WTC11 (cell line): ENCODE data around the gene HNRNPL. TPM values are rescaled to one million over a fixed set of nuclear protein-coding genes. Genes with fewer than 3 reads are reported as not detected.
A peak's percentile ranks its signal among the peaks of the same experiment; 100 is the strongest.

ENCODE experiments used
- FOXP1 ChIP-seq: sonication (generic); formaldehyde crosslinking; IDR thresholded peaks from 2 replicates; pipeline ENCODE4 v1.8.0; 2022; ENCODE audit warnings: missing genetic modification reagents, mild to moderate bottlenecking, moderate library complexity, borderline replicate concordance
- HMGA2 ChIP-seq: fragments of 250-450 bp; sonication (Bioruptor Pico); IDR thresholded peaks from 2 replicates; pipeline ENCODE4 v1.4.0; 2021; ENCODE audit warnings: mild to moderate bottlenecking, moderate library complexity
- MYBL2 ChIP-seq: sonication (generic); formaldehyde crosslinking; IDR thresholded peaks from 2 replicates; pipeline ENCODE4 v1.8.1; 2023; ENCODE audit warnings: mild to moderate bottlenecking, moderate library complexity, missing genetic modification reagents
- NFYB ChIP-seq: sonication (generic); formaldehyde crosslinking; conservative IDR thresholded peaks from 2 replicates; pipeline ENCODE4 v1.8.0; 2022; ENCODE audit warnings: low read depth, missing genetic modification reagents
- NR1H2 ChIP-seq: sonication (generic); formaldehyde crosslinking; IDR thresholded peaks from 2 replicates; pipeline ENCODE4 v1.9.0; 2021; ENCODE audit warnings: mild to moderate bottlenecking, moderate library complexity, missing genetic modification reagents
- SP1 ChIP-seq: sonication (generic); formaldehyde crosslinking; conservative IDR thresholded peaks from 2 replicates; pipeline ENCODE4 v1.8.1; 2022; ENCODE audit warnings: missing genetic modification reagents
- ZNF317 ChIP-seq: sonication (generic); formaldehyde crosslinking; IDR thresholded peaks from 2 replicates; pipeline ENCODE4 v1.8.1; 2023; ENCODE audit warnings: low read depth, mild to moderate bottlenecking, moderate library complexity, missing genetic modification reagents, borderline replicate concordance
- ZNF416 ChIP-seq: fragments of 250-450 bp; sonication (Bioruptor Pico); IDR thresholded peaks from 2 replicates; pipeline ENCODE4 v1.9.0; 2021; ENCODE audit warnings: mild to moderate bottlenecking, inconsistent platforms
- ZNF423 ChIP-seq: fragments of 250-450 bp; sonication (Bioruptor Pico); IDR thresholded peaks from 2 replicates; pipeline ENCODE4 v2.1.2; 2022; ENCODE audit warnings: mild to moderate bottlenecking, moderate library complexity
- total RNA-seq: library from RNA; stranded (reverse); gene quantifications from 3 replicates; pipeline ENCODE4 v1.2.3, GENCODE V29; 2021
- TF ChIP-seq, protein P1 (sequence below): sonication (generic); formaldehyde crosslinking; IDR thresholded peaks from 2 replicates; pipeline ENCODE4 v1.8.0; 2023; ENCODE audit warnings: missing genetic modification reagents, mild to moderate bottlenecking, borderline replicate concordance
- TF ChIP-seq, protein P2 (sequence below): fragments of 250-450 bp; sonication (Bioruptor Pico); IDR thresholded peaks from 2 replicates; pipeline ENCODE4 v1.9.0; 2021; ENCODE audit warnings: moderate library complexity, mild to moderate bottlenecking, inconsistent platforms, borderline replicate concordance
- TF ChIP-seq, protein P3 (sequence below): sonication (generic); formaldehyde crosslinking; IDR thresholded peaks from 2 replicates; pipeline ENCODE4 v1.8.1; 2022; ENCODE audit warnings: mild to moderate bottlenecking, missing genetic modification reagents, moderate library complexity, borderline replicate concordance
- TF ChIP-seq, protein P4 (sequence below): sonication (generic); formaldehyde crosslinking; IDR thresholded peaks from 2 replicates; pipeline ENCODE4 v1.8.0; 2022; ENCODE audit warnings: mild to moderate bottlenecking, missing genetic modification reagents
- TF ChIP-seq, protein P5 (sequence below): fragments of 250-450 bp; sonication (Bioruptor Pico); IDR thresholded peaks from 2 replicates; pipeline ENCODE4 v1.9.0; 2021; ENCODE audit warnings: mild to moderate bottlenecking, borderline replicate concordance
- TF ChIP-seq, protein P6 (sequence below): sonication (generic); formaldehyde crosslinking; IDR thresholded peaks from 2 replicates; pipeline ENCODE4 v1.8.1; 2023; ENCODE audit warnings: mild to moderate bottlenecking, moderate library complexity, missing genetic modification reagents
- TF ChIP-seq, protein P7 (sequence below): sonication (generic); formaldehyde crosslinking; IDR thresholded peaks from 2 replicates; pipeline ENCODE4 v1.8.0; 2022; ENCODE audit warnings: mild to moderate bottlenecking, missing genetic modification reagents
- TF ChIP-seq, protein P8 (sequence below): sonication (generic); formaldehyde crosslinking; IDR thresholded peaks from 2 replicates; pipeline ENCODE4 v1.8.0; 2022; ENCODE audit warnings: missing genetic modification reagents

Gene HNRNPL
- total RNA-seq, 1 experiment from 2014 or later, result 779 TPM

DNA sequence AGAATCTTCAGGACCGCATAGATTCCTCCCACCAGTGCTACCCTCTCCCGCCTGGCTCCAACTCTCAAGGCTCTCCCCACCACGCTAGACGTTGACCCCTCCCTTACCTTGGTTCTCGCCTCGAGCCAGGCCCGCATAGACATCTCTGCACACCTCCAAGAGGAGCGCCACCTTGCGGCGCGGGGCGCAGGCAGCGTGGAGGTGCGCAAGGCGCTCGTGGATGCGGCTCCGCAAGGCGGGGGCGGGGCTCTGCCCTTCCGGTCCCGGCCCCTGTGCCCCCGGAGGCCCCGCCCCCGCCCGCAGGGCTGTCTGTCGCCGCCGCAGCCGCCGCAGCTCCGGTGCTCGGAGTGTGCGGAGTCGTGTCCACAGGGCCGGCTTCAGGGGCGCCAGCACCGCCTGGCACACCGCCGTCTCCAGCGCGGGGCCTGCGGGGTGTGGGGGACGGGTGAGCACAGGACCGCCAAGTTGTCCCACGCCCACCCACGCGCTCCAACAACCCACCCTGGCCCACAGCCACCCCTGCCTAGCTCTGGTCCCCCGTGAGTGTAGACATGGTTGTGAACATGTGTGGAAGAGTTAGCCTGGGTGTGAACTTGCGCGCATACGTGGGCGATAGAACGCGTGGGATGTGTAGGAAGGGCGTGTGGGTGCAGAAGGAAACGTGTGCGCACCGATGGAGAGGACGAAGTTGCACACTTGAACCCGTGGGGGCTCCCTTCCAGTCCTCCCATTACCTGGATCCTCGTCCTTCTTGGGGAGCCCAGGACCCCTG lies 20.2 kb upstream of the HNRNPL start (continued):
- TF ChIP-seq, protein P1, sequence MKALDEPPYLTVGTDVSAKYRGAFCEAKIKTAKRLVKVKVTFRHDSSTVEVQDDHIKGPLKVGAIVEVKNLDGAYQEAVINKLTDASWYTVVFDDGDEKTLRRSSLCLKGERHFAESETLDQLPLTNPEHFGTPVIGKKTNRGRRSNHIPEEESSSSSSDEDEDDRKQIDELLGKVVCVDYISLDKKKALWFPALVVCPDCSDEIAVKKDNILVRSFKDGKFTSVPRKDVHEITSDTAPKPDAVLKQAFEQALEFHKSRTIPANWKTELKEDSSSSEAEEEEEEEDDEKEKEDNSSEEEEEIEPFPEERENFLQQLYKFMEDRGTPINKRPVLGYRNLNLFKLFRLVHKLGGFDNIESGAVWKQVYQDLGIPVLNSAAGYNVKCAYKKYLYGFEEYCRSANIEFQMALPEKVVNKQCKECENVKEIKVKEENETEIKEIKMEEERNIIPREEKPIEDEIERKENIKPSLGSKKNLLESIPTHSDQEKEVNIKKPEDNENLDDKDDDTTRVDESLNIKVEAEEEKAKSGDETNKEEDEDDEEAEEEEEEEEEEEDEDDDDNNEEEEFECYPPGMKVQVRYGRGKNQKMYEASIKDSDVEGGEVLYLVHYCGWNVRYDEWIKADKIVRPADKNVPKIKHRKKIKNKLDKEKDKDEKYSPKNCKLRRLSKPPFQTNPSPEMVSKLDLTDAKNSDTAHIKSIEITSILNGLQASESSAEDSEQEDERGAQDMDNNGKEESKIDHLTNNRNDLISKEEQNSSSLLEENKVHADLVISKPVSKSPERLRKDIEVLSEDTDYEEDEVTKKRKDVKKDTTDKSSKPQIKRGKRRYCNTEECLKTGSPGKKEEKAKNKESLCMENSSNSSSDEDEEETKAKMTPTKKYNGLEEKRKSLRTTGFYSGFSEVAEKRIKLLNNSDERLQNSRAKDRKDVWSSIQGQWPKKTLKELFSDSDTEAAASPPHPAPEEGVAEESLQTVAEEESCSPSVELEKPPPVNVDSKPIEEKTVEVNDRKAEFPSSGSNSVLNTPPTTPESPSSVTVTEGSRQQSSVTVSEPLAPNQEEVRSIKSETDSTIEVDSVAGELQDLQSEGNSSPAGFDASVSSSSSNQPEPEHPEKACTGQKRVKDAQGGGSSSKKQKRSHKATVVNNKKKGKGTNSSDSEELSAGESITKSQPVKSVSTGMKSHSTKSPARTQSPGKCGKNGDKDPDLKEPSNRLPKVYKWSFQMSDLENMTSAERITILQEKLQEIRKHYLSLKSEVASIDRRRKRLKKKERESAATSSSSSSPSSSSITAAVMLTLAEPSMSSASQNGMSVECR, result no peak
- TF ChIP-seq NFYB (CRISPR knock-in tag) (no peak), ZNF416 (CRISPR knock-in tag) (no peak), MYBL2 (CRISPR knock-in tag) (no peak), ZNF423 (CRISPR knock-in tag) (no peak), FOXP1 (CRISPR knock-in tag) (peak; percentile 73; the same call in 1 of the 2 replicates), SP1 (CRISPR knock-in tag) (peak; percentile 78; the same call in 1 of the 2 replicates), NR1H2 (no peak), ZNF317 (CRISPR knock-in tag) (no peak), HMGA2 (no peak)
- TF ChIP-seq, protein P2, sequence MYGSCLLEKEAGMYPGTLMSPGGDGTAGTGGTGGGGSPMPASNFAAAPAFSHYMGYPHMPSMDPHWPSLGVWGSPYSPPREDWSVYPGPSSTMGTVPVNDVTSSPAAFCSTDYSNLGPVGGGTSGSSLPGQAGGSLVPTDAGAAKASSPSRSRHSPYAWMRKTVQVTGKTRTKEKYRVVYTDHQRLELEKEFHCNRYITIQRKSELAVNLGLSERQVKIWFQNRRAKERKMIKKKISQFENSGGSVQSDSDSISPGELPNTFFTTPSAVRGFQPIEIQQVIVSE (CRISPR knock-in tag), result no peak
- TF ChIP-seq, protein P3, sequence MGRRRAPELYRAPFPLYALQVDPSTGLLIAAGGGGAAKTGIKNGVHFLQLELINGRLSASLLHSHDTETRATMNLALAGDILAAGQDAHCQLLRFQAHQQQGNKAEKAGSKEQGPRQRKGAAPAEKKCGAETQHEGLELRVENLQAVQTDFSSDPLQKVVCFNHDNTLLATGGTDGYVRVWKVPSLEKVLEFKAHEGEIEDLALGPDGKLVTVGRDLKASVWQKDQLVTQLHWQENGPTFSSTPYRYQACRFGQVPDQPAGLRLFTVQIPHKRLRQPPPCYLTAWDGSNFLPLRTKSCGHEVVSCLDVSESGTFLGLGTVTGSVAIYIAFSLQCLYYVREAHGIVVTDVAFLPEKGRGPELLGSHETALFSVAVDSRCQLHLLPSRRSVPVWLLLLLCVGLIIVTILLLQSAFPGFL (CRISPR knock-in tag), result no peak
- TF ChIP-seq, protein P4, sequence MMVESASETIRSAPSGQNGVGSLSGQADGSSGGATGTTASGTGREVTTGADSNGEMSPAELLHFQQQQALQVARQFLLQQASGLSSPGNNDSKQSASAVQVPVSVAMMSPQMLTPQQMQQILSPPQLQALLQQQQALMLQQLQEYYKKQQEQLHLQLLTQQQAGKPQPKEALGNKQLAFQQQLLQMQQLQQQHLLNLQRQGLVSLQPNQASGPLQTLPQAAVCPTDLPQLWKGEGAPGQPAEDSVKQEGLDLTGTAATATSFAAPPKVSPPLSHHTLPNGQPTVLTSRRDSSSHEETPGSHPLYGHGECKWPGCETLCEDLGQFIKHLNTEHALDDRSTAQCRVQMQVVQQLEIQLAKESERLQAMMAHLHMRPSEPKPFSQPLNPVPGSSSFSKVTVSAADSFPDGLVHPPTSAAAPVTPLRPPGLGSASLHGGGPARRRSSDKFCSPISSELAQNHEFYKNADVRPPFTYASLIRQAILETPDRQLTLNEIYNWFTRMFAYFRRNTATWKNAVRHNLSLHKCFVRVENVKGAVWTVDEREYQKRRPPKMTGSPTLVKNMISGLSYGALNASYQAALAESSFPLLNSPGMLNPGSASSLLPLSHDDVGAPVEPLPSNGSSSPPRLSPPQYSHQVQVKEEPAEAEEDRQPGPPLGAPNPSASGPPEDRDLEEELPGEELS, result peak; percentile 79; the same call in 1 of the 2 replicates
- TF ChIP-seq, protein P5, sequence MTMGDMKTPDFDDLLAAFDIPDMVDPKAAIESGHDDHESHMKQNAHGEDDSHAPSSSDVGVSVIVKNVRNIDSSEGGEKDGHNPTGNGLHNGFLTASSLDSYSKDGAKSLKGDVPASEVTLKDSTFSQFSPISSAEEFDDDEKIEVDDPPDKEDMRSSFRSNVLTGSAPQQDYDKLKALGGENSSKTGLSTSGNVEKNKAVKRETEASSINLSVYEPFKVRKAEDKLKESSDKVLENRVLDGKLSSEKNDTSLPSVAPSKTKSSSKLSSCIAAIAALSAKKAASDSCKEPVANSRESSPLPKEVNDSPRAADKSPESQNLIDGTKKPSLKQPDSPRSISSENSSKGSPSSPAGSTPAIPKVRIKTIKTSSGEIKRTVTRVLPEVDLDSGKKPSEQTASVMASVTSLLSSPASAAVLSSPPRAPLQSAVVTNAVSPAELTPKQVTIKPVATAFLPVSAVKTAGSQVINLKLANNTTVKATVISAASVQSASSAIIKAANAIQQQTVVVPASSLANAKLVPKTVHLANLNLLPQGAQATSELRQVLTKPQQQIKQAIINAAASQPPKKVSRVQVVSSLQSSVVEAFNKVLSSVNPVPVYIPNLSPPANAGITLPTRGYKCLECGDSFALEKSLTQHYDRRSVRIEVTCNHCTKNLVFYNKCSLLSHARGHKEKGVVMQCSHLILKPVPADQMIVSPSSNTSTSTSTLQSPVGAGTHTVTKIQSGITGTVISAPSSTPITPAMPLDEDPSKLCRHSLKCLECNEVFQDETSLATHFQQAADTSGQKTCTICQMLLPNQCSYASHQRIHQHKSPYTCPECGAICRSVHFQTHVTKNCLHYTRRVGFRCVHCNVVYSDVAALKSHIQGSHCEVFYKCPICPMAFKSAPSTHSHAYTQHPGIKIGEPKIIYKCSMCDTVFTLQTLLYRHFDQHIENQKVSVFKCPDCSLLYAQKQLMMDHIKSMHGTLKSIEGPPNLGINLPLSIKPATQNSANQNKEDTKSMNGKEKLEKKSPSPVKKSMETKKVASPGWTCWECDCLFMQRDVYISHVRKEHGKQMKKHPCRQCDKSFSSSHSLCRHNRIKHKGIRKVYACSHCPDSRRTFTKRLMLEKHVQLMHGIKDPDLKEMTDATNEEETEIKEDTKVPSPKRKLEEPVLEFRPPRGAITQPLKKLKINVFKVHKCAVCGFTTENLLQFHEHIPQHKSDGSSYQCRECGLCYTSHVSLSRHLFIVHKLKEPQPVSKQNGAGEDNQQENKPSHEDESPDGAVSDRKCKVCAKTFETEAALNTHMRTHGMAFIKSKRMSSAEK (CRISPR knock-in tag), result no peak
- TF ChIP-seq, protein P6, sequence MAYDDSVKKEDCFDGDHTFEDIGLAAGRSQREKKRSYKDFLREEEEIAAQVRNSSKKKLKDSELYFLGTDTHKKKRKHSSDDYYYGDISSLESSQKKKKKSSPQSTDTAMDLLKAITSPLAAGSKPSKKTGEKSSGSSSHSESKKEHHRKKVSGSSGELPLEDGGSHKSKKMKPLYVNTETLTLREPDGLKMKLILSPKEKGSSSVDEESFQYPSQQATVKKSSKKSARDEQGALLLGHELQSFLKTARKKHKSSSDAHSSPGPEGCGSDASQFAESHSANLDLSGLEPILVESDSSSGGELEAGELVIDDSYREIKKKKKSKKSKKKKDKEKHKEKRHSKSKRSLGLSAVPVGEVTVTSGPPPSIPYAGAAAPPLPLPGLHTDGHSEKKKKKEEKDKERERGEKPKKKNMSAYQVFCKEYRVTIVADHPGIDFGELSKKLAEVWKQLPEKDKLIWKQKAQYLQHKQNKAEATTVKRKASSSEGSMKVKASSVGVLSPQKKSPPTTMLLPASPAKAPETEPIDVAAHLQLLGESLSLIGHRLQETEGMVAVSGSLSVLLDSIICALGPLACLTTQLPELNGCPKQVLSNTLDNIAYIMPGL (CRISPR knock-in tag), result peak; percentile 66; the same call in 1 of the 2 replicates
- TF ChIP-seq, protein P7, sequence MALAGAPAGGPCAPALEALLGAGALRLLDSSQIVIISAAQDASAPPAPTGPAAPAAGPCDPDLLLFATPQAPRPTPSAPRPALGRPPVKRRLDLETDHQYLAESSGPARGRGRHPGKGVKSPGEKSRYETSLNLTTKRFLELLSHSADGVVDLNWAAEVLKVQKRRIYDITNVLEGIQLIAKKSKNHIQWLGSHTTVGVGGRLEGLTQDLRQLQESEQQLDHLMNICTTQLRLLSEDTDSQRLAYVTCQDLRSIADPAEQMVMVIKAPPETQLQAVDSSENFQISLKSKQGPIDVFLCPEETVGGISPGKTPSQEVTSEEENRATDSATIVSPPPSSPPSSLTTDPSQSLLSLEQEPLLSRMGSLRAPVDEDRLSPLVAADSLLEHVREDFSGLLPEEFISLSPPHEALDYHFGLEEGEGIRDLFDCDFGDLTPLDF (CRISPR knock-in tag), result no peak
- TF ChIP-seq, protein P8, sequence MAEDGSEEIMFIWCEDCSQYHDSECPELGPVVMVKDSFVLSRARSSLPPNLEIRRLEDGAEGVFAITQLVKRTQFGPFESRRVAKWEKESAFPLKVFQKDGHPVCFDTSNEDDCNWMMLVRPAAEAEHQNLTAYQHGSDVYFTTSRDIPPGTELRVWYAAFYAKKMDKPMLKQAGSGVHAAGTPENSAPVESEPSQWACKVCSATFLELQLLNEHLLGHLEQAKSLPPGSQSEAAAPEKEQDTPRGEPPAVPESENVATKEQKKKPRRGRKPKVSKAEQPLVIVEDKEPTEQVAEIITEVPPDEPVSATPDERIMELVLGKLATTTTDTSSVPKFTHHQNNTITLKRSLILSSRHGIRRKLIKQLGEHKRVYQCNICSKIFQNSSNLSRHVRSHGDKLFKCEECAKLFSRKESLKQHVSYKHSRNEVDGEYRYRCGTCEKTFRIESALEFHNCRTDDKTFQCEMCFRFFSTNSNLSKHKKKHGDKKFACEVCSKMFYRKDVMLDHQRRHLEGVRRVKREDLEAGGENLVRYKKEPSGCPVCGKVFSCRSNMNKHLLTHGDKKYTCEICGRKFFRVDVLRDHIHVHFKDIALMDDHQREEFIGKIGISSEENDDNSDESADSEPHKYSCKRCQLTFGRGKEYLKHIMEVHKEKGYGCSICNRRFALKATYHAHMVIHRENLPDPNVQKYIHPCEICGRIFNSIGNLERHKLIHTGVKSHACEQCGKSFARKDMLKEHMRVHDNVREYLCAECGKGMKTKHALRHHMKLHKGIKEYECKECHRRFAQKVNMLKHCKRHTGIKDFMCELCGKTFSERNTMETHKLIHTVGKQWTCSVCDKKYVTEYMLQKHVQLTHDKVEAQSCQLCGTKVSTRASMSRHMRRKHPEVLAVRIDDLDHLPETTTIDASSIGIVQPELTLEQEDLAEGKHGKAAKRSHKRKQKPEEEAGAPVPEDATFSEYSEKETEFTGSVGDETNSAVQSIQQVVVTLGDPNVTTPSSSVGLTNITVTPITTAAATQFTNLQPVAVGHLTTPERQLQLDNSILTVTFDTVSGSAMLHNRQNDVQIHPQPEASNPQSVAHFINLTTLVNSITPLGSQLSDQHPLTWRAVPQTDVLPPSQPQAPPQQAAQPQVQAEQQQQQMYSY (CRISPR knock-in tag), result peak; percentile 28; the same call in 1 of the 2 replicates
